Breast epithelium (tissue), 4 donors: ENCODE results near the gene MICOS13. TPM values are rescaled to one million over a fixed set of nuclear protein-coding genes. Genes with fewer than 3 reads are reported as not detected.

Experiments used
- DNase-seq, 2 donors: peaks; one replicate each; pipeline ENCODE4 v3.0.0-alpha.2; 2019; ENCODE audit warnings: low spot score in 2 of 2
- H3K27ac ChIP-seq, 2 donors: fragments of 200-600 bp; sonication (generic) in 1 of 2; one replicate each; pipeline ENCODE4 v1.5.1; 2016 to 2019; ENCODE audit warnings: mild to moderate bottlenecking in 1 of 2
- H3K27me3 ChIP-seq, 2 donors: fragments of 200-600 bp; sonication (generic) in 1 of 2; one replicate each; pipeline versions ENCODE4 v1.5.1 to v1.6.0; 2017 to 2019; ENCODE audit warnings: control low read depth in 1 of 2, mild to moderate bottlenecking in 1 of 2
- H3K36me3 ChIP-seq: fragments of 200-600 bp; one replicate; pipeline ENCODE4 v1.5.1; 2019
- H3K4me1 ChIP-seq, 2 donors: fragments of 200-600 bp; sonication (generic); one replicate each; pipeline ENCODE4 v1.5.1; 2016 to 2019; ENCODE audit warnings: control low read depth in 1 of 2
- H3K4me3 ChIP-seq, 3 donors: fragments of 200-600 bp; sonication (generic); 1 replicate in 2 of 3; 2 replicates in 1 of 3; pipeline ENCODE4 v1.5.1; 2016 to 2019; ENCODE audit warnings: mild to moderate bottlenecking in 3 of 3, moderate library complexity in 2 of 3
- H3K9me3 ChIP-seq, 2 donors: fragments of 200-600 bp; sonication (generic) in 1 of 2; one replicate each; pipeline ENCODE4 v1.5.1; 2016 to 2019; ENCODE audit warnings: control low read depth in 1 of 2
- POLR2A ChIP-seq: fragments of 450-650 bp; IDR thresholded peaks from one replicate; pipeline ENCODE4 v1.6.1; 2016; ENCODE audit warnings: antibody characterized with exemption, mild to moderate bottlenecking, moderate library complexity
- POLR2AphosphoS5 ChIP-seq, 3 donors: sonication (generic); formaldehyde crosslinking; IDR thresholded peaks; one replicate each; pipeline ENCODE4 v1.6.1; 2017; ENCODE audit warnings: antibody characterized with exemption in 3 of 3
- intact Hi-C: fragments of 100-400 bp; cut with DNase I; formaldehyde crosslinking; loops from one replicate; pipeline ENCODE4 v1.15.1; 2023; ENCODE audit warnings: low total_unique reads
- total RNA-seq, 3 donors: library from RNA; depleted of rRNA; stranded (reverse); fragments of >200 nt; gene quantifications; one replicate each; pipeline ENCODE4 v1.1.0, GENCODE V29; 2016
- TF ChIP-seq, protein P1 (sequence below), 3 donors: fragments of 450-650 bp; IDR thresholded peaks; one replicate each; pipeline ENCODE4 v1.5.1; 2016 to 2017; ENCODE audit warnings: antibody characterized with exemption in 3 of 3, mild to moderate bottlenecking in 3 of 3, moderate library complexity in 3 of 3

The MICOS13 gene
- total RNA-seq, 3 donors from 2014 or later = 29.4 to 49.5 (median 44.3) TPM

DNA sequence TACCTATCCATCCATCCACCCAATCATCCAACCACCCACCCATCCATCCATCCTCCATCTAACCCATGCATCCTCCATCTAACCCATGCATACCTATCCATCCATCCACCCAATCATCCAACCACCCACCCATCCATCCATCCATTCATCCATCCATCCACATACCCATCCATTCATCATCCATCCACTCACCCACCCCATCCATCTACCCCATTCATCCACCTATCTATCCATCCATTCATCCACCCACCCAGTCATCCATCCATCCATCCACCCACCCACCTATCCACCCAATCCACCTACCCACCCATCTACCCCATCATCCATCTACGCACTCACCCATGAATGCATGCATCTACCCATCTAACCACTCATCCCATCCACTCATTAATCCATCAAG lies 6.6 kb downstream of the MICOS13 start:
- Histone ChIP-seq H3K27me3 (no peaks in the 10 kb centered on the region), H3K4me3 (no peak overlapping the region), H3K36me3 (no peaks in the 10 kb centered on the region), H3K27ac (no peak overlapping the region), H3K9me3 (no peaks in the 10 kb centered on the region), H3K4me1 (no peaks in the 10 kb centered on the region)
- TF ChIP-seq, protein P1, sequence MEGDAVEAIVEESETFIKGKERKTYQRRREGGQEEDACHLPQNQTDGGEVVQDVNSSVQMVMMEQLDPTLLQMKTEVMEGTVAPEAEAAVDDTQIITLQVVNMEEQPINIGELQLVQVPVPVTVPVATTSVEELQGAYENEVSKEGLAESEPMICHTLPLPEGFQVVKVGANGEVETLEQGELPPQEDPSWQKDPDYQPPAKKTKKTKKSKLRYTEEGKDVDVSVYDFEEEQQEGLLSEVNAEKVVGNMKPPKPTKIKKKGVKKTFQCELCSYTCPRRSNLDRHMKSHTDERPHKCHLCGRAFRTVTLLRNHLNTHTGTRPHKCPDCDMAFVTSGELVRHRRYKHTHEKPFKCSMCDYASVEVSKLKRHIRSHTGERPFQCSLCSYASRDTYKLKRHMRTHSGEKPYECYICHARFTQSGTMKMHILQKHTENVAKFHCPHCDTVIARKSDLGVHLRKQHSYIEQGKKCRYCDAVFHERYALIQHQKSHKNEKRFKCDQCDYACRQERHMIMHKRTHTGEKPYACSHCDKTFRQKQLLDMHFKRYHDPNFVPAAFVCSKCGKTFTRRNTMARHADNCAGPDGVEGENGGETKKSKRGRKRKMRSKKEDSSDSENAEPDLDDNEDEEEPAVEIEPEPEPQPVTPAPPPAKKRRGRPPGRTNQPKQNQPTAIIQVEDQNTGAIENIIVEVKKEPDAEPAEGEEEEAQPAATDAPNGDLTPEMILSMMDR (IDR thresholded peaks at IDR 0.05) = no peak
- TF ChIP-seq POLR2AphosphoS5 (IDR thresholded peaks at IDR 0.05) (no peak), POLR2A (no peak)
- intact Hi-C loops = no loop called here
- no peak for DNase-seq

- H3K27me3 ChIP-seq = no peaks in the 10 kb centered on the region
- DNase-seq = no peak
- H3K36me3 ChIP-seq = no peaks in the 10 kb centered on the region
- H3K9me3 ChIP-seq = no peaks in the 10 kb centered on the region
- TF ChIP-seq, protein P1 (IDR thresholded peaks at IDR 0.05) = no peak
- TF ChIP-seq POLR2A = no peak
- no peak for TF ChIP-seq POLR2AphosphoS5 (IDR thresholded peaks at IDR 0.05)
- H3K4me1 ChIP-seq = no peaks in the 10 kb centered on the region
- intact Hi-C loops = no loop called here
- no peak overlapping the region for H3K4me3 ChIP-seq
- no peak overlapping the region for H3K27ac ChIP-seq
Measured at GRCh38 chr19:5672708-5673459, 7.4 kb downstream of the MICOS13 start.

- no peaks in the 10 kb centered on the region for H3K4me1 ChIP-seq
- no peaks in the 10 kb centered on the region for H3K9me3 ChIP-seq
- no peaks in the 10 kb centered on the region for H3K36me3 ChIP-seq
- intact Hi-C loops = no loop called here
- TF ChIP-seq POLR2AphosphoS5 (IDR thresholded peaks at IDR 0.05) = no peak
- TF ChIP-seq POLR2A = no peak
- TF ChIP-seq, protein P1 (IDR thresholded peaks at IDR 0.05) = no peak
- H3K4me3 ChIP-seq = no peak overlapping the region
- DNase-seq = no peak
- H3K27ac ChIP-seq = no peak overlapping the region
- no peaks in the 10 kb centered on the region for H3K27me3 ChIP-seq
Measured at GRCh38 chr19:5671600-5671999, 8.7 kb downstream of the MICOS13 start.

GRCh38 chr19:5669212-5669611 lies 11.1 kb downstream of the MICOS13 start:
- Histone ChIP-seq H3K9me3 (no peaks in the 10 kb centered on the region), H3K4me1 (no peaks in the 10 kb centered on the region), H3K36me3 (peaks cover 3% of the 10 kb centered on the region), H3K27me3 (no peaks in the 10 kb centered on the region), H3K4me3 (no peak overlapping the region), H3K27ac (no peak overlapping the region)
- TF ChIP-seq POLR2A = no peak
- TF ChIP-seq POLR2AphosphoS5 (IDR thresholded peaks at IDR 0.05) = no peak
- TF ChIP-seq, protein P1 (IDR thresholded peaks at IDR 0.05) = no peak
- DNase-seq = no peak
- intact Hi-C loops = no loop called here

DNA sequence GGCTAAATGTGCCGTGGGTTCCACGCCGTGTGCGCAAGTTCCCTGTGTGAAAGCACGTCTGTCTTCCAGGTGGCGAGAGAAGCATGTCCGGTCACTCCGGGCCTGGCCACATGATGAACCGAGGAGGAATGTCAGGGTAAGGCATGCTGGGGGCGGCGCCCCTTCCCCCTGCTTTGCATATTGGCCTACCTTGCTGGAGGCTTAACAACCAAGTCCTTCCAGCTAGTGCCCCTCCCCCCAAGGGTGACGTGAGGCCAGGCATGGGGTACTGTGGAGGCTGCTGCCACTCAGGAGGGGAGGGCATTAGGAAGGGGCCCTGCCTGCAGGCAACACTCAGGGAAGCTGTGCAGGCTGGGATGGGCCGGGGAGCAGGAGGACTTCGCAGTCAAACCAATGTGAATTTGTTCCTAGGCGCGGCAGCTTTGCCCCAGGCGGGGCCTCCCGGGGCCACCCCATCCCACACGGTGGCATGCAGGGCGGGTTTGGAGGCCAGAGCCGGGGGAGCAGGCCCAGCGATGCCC lies 12.5 kb downstream of the MICOS13 start:
- Histone ChIP-seq H3K27ac (no peak overlapping the region), H3K4me1 (no peaks in the 10 kb centered on the region), H3K27me3 (no peaks in the 10 kb centered on the region), H3K36me3 (peaks cover 10% of the 10 kb centered on the region), H3K9me3 (no peaks in the 10 kb centered on the region), H3K4me3 (no peak overlapping the region)
- intact Hi-C loops = no loop called here
- no peak for TF ChIP-seq POLR2A
- TF ChIP-seq POLR2AphosphoS5 (IDR thresholded peaks at IDR 0.05) = no peak
- TF ChIP-seq, protein P1 (IDR thresholded peaks at IDR 0.05) = no peak
- DNase-seq = no peak
